Suprapubic skin (tissue), 3 donors: ENCODE results near the gene ZNF423.

Source experiments
- EP300 ChIP-seq: sonication (generic); formaldehyde crosslinking; IDR thresholded peaks from one replicate; pipeline ENCODE4 v1.6.1; 2017; ENCODE audit warnings: antibody characterized with exemption
- POLR2A ChIP-seq, 2 donors: fragments of 450-650 bp; IDR thresholded peaks; one replicate each; pipeline ENCODE4 v1.6.1; 2017; ENCODE audit warnings: antibody characterized with exemption in 2 of 2, mild to moderate bottlenecking in 2 of 2, moderate library complexity in 2 of 2
- TF ChIP-seq, protein P1 (sequence below), 2 donors: fragments of 200-600 bp in 1 of 2; fragments of 450-650 bp in 1 of 2; sonication (generic) in 1 of 2; IDR thresholded peaks; one replicate each; pipeline ENCODE4 v1.5.1; 2016 to 2019; ENCODE audit warnings: antibody characterized with exemption in 2 of 2, mild to moderate bottlenecking in 1 of 2, moderate library complexity in 1 of 2

DNA sequence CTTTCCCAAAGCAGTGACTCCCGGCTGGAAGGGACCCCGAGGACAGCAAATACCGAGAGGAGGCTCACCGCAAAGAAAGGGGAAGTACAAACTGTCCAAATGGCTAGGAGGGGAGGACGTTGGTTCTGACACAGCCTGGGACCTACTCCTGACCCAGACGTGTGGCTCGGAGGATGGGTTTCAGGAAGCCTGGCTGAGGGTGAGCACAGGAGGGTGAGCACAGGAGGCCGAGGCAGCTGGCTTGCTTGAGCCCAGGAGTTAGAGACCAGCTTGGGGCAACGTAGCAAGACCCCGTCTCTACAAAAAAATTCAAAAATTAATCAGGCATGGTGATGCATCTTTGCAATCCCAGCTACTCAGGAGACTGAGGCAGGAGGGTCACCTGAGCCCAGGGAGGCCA is 399.1 kb downstream of the ZNF423 start:
- no peak for TF ChIP-seq POLR2A (IDR thresholded peaks at IDR 0.05)
- TF ChIP-seq, protein P1, sequence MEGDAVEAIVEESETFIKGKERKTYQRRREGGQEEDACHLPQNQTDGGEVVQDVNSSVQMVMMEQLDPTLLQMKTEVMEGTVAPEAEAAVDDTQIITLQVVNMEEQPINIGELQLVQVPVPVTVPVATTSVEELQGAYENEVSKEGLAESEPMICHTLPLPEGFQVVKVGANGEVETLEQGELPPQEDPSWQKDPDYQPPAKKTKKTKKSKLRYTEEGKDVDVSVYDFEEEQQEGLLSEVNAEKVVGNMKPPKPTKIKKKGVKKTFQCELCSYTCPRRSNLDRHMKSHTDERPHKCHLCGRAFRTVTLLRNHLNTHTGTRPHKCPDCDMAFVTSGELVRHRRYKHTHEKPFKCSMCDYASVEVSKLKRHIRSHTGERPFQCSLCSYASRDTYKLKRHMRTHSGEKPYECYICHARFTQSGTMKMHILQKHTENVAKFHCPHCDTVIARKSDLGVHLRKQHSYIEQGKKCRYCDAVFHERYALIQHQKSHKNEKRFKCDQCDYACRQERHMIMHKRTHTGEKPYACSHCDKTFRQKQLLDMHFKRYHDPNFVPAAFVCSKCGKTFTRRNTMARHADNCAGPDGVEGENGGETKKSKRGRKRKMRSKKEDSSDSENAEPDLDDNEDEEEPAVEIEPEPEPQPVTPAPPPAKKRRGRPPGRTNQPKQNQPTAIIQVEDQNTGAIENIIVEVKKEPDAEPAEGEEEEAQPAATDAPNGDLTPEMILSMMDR (IDR thresholded peaks at IDR 0.05): no peak
- TF ChIP-seq EP300: no peak
